SK-N-SH treated with all-trans-retinoic acid at 6 μM for 48 hours (cell line): ENCODE results near the gene IL1RL1.

Source experiments
- ATAC-seq: fragments of 200-7000 bp; cut with Tn5 transposase; 3 replicates; pipeline ENCODE4 v1.9.1; 2020; ENCODE audit warnings: mild to moderate bottlenecking, moderate library complexity
- ARNTL ChIP-seq: fragments of 450-650 bp; formaldehyde crosslinking; IDR thresholded peaks from 2 replicates; pipeline ENCODE4 v1.5.0; 2020; ENCODE audit warnings: low read depth, mild to moderate bottlenecking, moderate library complexity, borderline replicate concordance
- BACH2 ChIP-seq: fragments of 250-450 bp; sonication (Bioruptor Pico); IDR thresholded peaks from 2 replicates; pipeline ENCODE4 v1.9.0; 2021; ENCODE audit warnings: mild to moderate bottlenecking, borderline replicate concordance
- CSDC2 ChIP-seq: fragments of 250-450 bp; sonication (Bioruptor Pico); IDR thresholded peaks from 2 replicates; pipeline ENCODE4 v1.5.0; 2020; ENCODE audit warnings: mild to moderate bottlenecking, moderate library complexity
- ESRRG ChIP-seq: fragments of 250-450 bp; sonication (Bioruptor Pico); IDR thresholded peaks from 2 replicates; pipeline ENCODE4 v1.6.1; 2021; ENCODE audit warnings: mild to moderate bottlenecking
- GLIS3 ChIP-seq: fragments of 250-450 bp; sonication (Bioruptor Pico); IDR thresholded peaks from 2 replicates; pipeline ENCODE4 v1.5.0; 2020; ENCODE audit warnings: mild to moderate bottlenecking, moderate library complexity
- ISL1 ChIP-seq: fragments of 250-450 bp; sonication (Bioruptor Pico); IDR thresholded peaks from 2 replicates; pipeline ENCODE4 v2.1.2; 2022; ENCODE audit warnings: mild to moderate bottlenecking, moderate library complexity
- OSR1 ChIP-seq: fragments of 250-450 bp; sonication (Bioruptor Pico); IDR thresholded peaks from 2 replicates; pipeline ENCODE4 v1.8.0; 2022; ENCODE audit warnings: moderate library complexity, mild to moderate bottlenecking, inconsistent platforms
- PPARA ChIP-seq: fragments of 250-450 bp; sonication (Bioruptor Pico); IDR thresholded peaks from 2 replicates; pipeline ENCODE4 v1.5.0; 2020; ENCODE audit warnings: mild to moderate bottlenecking, borderline replicate concordance
- RARB ChIP-seq: fragments of 250-450 bp; sonication (Bioruptor Pico); IDR thresholded peaks from 2 replicates; pipeline ENCODE4 v1.8.0; 2021; ENCODE audit warnings: mild to moderate bottlenecking, moderate library complexity
- SNAI2 ChIP-seq: fragments of 250-450 bp; sonication (Bioruptor Pico); IDR thresholded peaks from 2 replicates; pipeline ENCODE4 v1.5.0; 2020; ENCODE audit warnings: mild to moderate bottlenecking, moderate library complexity
- TCF4 ChIP-seq: fragments of 250-450 bp; sonication (Bioruptor Pico); IDR thresholded peaks from 2 replicates; pipeline ENCODE4 v1.8.0; 2021; ENCODE audit warnings: mild to moderate bottlenecking, moderate library complexity, borderline replicate concordance
- ZC3H10 ChIP-seq: fragments of 250-450 bp; sonication (Bioruptor Pico); IDR thresholded peaks from 2 replicates; pipeline ENCODE4 v1.5.1; 2021; ENCODE audit warnings: mild to moderate bottlenecking, moderate library complexity
- ZFP3 ChIP-seq: fragments of 250-450 bp; sonication (Bioruptor Pico); IDR thresholded peaks from 2 replicates; pipeline ENCODE4 v1.5.0; 2020; ENCODE audit warnings: mild to moderate bottlenecking, moderate library complexity
- ZFP30 ChIP-seq: fragments of 450-650 bp; formaldehyde crosslinking; IDR thresholded peaks from 2 replicates; pipeline ENCODE4 v1.5.0; 2022; ENCODE audit warnings: mild to moderate bottlenecking, moderate library complexity
- ZNF565 ChIP-seq: fragments of 450-650 bp; formaldehyde crosslinking; conservative IDR thresholded peaks from 2 replicates; pipeline ENCODE4 v1.5.0; 2020; ENCODE audit warnings: low read depth, mild to moderate bottlenecking, moderate library complexity
- ZNF70 ChIP-seq: fragments of 450-650 bp; formaldehyde crosslinking; IDR thresholded peaks from 2 replicates; pipeline ENCODE4 v1.5.0; 2020; ENCODE audit warnings: mild to moderate bottlenecking, moderate library complexity
- ZNF8 ChIP-seq: fragments of 450-650 bp; formaldehyde crosslinking; IDR thresholded peaks from 2 replicates; pipeline ENCODE4 v1.5.0; 2020; ENCODE audit warnings: mild to moderate bottlenecking, moderate library complexity
- TF ChIP-seq, protein P1 (sequence below): fragments of 250-450 bp; sonication (Bioruptor Pico); IDR thresholded peaks from 2 replicates; pipeline ENCODE4 v1.5.1; 2020; ENCODE audit warnings: low read depth, mild to moderate bottlenecking, moderate library complexity
- TF ChIP-seq, protein P2 (sequence below): fragments of 250-450 bp; sonication (Bioruptor Pico); IDR thresholded peaks from 2 replicates; pipeline ENCODE4 v1.5.0; 2020; ENCODE audit warnings: mild to moderate bottlenecking, moderate library complexity
- TF ChIP-seq, protein P3 (sequence below): fragments of 250-450 bp; sonication (Bioruptor Pico); IDR thresholded peaks from 2 replicates; pipeline ENCODE4 v1.8.0; 2021; ENCODE audit warnings: low read depth, mild to moderate bottlenecking, moderate library complexity, borderline replicate concordance
- TF ChIP-seq, protein P4 (sequence below): fragments of 250-450 bp; sonication (Bioruptor Pico); IDR thresholded peaks from 2 replicates; pipeline ENCODE4 v1.8.0; 2020; ENCODE audit warnings: mild to moderate bottlenecking, moderate library complexity, borderline replicate concordance

IL1RL1 gene

DNA sequence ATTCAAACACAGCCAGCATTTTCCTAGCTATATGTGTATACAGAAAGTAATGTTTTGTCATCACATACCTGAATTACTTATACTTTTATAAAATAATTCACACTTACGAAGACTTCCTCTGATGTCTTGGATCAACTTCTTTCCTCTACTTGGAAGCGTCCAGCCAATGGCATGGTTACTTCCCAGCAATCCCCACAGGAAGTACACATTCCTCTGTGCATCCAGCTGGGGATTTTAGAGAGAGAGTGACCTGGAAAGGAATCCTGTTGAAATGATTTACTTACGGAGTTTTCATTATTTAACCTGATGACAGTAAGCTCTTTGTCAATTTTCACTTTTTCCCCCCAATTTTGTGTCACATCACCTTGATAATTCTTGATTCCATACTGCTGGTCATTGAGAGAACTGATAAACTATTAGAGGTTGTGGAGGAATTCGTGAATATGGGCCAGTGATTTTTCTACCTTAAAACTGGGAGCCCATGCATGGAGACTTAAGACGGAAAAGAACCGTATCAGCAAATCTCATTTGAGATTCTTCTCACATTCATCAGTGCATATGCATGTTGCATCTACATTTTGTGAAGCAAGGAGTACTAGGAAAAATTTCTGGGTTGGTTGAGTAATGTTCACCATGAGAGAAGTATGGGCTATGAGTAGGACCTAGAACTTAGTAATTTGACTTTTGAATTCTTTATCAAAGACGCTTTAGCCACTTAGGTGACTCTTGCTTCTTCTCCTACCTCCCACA lies 35.2 kb downstream of the IL1RL1 start:
- TF ChIP-seq ZNF565 (CRISPR knock-in tag): no peak
- TF ChIP-seq GLIS3 (CRISPR knock-in tag): no peak
- no peak for TF ChIP-seq SNAI2 (CRISPR knock-in tag)
- TF ChIP-seq, protein P1, sequence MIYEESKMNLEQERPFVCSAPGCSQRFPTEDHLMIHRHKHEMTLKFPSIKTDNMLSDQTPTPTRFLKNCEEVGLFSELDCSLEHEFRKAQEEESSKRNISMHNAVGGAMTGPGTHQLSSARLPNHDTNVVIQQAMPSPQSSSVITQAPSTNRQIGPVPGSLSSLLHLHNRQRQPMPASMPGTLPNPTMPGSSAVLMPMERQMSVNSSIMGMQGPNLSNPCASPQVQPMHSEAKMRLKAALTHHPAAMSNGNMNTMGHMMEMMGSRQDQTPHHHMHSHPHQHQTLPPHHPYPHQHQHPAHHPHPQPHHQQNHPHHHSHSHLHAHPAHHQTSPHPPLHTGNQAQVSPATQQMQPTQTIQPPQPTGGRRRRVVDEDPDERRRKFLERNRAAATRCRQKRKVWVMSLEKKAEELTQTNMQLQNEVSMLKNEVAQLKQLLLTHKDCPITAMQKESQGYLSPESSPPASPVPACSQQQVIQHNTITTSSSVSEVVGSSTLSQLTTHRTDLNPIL (CRISPR knock-in tag): no peak
- no peak for TF ChIP-seq ZC3H10 (CRISPR knock-in tag)
- no peak for TF ChIP-seq ZFP3 (CRISPR knock-in tag)
- TF ChIP-seq CSDC2 (CRISPR knock-in tag): no peak
- no peak for TF ChIP-seq ISL1 (CRISPR knock-in tag)
- no peak for TF ChIP-seq RARB (CRISPR knock-in tag)
- no peak for TF ChIP-seq BACH2
- no peak for TF ChIP-seq PPARA
- TF ChIP-seq TCF4 (CRISPR knock-in tag): no peak
- TF ChIP-seq ZNF8 (CRISPR knock-in tag): no peak
- no peak for TF ChIP-seq ZFP30 (CRISPR knock-in tag)
- TF ChIP-seq, protein P2, sequence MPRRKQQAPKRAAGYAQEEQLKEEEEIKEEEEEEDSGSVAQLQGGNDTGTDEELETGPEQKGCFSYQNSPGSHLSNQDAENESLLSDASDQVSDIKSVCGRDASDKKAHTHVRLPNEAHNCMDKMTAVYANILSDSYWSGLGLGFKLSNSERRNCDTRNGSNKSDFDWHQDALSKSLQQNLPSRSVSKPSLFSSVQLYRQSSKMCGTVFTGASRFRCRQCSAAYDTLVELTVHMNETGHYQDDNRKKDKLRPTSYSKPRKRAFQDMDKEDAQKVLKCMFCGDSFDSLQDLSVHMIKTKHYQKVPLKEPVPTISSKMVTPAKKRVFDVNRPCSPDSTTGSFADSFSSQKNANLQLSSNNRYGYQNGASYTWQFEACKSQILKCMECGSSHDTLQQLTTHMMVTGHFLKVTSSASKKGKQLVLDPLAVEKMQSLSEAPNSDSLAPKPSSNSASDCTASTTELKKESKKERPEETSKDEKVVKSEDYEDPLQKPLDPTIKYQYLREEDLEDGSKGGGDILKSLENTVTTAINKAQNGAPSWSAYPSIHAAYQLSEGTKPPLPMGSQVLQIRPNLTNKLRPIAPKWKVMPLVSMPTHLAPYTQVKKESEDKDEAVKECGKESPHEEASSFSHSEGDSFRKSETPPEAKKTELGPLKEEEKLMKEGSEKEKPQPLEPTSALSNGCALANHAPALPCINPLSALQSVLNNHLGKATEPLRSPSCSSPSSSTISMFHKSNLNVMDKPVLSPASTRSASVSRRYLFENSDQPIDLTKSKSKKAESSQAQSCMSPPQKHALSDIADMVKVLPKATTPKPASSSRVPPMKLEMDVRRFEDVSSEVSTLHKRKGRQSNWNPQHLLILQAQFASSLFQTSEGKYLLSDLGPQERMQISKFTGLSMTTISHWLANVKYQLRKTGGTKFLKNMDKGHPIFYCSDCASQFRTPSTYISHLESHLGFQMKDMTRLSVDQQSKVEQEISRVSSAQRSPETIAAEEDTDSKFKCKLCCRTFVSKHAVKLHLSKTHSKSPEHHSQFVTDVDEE (CRISPR knock-in tag): no peak
- no peak for TF ChIP-seq ZNF70
- TF ChIP-seq, protein P3, sequence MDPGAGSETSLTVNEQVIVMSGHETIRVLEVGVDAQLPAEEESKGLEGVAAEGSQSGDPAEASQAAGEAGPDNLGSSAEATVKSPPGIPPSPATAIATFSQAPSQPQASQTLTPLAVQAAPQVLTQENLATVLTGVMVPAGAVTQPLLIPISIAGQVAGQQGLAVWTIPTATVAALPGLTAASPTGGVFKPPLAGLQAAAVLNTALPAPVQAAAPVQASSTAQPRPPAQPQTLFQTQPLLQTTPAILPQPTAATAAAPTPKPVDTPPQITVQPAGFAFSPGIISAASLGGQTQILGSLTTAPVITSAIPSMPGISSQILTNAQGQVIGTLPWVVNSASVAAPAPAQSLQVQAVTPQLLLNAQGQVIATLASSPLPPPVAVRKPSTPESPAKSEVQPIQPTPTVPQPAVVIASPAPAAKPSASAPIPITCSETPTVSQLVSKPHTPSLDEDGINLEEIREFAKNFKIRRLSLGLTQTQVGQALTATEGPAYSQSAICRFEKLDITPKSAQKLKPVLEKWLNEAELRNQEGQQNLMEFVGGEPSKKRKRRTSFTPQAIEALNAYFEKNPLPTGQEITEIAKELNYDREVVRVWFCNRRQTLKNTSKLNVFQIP (CRISPR knock-in tag): no peak
- no peak for TF ChIP-seq OSR1 (CRISPR knock-in tag)
- TF ChIP-seq, protein P4, sequence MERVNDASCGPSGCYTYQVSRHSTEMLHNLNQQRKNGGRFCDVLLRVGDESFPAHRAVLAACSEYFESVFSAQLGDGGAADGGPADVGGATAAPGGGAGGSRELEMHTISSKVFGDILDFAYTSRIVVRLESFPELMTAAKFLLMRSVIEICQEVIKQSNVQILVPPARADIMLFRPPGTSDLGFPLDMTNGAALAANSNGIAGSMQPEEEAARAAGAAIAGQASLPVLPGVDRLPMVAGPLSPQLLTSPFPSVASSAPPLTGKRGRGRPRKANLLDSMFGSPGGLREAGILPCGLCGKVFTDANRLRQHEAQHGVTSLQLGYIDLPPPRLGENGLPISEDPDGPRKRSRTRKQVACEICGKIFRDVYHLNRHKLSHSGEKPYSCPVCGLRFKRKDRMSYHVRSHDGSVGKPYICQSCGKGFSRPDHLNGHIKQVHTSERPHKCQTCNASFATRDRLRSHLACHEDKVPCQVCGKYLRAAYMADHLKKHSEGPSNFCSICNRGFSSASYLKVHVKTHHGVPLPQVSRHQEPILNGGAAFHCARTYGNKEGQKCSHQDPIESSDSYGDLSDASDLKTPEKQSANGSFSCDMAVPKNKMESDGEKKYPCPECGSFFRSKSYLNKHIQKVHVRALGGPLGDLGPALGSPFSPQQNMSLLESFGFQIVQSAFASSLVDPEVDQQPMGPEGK (CRISPR knock-in tag): no peak
- no peak for ATAC-seq

DNA sequence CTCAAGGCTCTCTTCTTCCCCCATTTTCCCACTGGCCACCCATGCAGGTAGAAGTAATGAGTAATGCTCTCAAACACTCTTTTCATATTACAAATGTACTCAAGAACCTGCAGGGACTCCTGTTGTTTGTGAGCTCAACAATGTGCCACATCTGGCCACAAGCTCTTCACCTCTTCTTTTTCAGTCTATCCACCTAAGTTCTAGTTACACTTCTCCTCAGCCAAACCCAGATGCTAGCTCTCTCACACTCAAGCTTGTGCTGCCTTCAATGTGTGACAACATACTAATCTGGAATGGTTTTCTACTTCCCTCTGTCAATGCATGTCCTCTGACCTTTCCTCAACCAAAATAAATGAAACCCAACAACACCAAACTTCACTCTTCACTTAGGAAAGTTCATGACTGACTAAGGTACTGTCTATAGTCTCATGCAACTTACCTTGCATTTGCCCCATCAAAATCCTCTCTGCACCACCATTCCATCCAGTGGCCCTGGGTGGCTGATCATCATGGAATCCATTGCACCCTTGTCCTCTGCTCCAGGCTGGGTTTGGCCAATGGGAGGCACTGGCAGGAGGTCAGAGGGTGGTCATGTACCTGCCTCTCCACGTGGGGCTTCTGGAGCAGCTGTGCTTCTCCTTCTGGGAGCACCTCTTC lies 38.9 kb downstream of the IL1RL1 start:
- no peak for ATAC-seq
- TF ChIP-seq, protein P4 (CRISPR knock-in tag): no peak
- TF ChIP-seq RARB (CRISPR knock-in tag) (no peak), OSR1 (CRISPR knock-in tag) (no peak), ESRRG (CRISPR knock-in tag) (no peak), ARNTL (no peak), BACH2 (no peak), ZC3H10 (CRISPR knock-in tag) (no peak)
- TF ChIP-seq, protein P1 (CRISPR knock-in tag): no peak
